Activated CD4-positive, alpha-beta T cell treated with anti-CD3 and anti-CD28 coated beads, Interleukin-2, Interleukin-4, amounts not matched to agents 100 ng/mL and 50 ng/mL, durations not matched to agents 16 hours and 8 hours (primary cell): ENCODE results near the gene SPAST.
A peak's percentile ranks its signal among the peaks of the same experiment; 100 is the strongest.
"Not testable (repeated sequence)": the region's sequence is repeated elsewhere in the genome, so short reads cannot be mapped to it uniquely, and the experiment has no call there.

Source experiments
- DNase-seq: peaks from one replicate; pipeline ENCODE4 v3.0.0-alpha.2; 2020; ENCODE audit warnings: low spot score

The SPAST gene

DNA sequence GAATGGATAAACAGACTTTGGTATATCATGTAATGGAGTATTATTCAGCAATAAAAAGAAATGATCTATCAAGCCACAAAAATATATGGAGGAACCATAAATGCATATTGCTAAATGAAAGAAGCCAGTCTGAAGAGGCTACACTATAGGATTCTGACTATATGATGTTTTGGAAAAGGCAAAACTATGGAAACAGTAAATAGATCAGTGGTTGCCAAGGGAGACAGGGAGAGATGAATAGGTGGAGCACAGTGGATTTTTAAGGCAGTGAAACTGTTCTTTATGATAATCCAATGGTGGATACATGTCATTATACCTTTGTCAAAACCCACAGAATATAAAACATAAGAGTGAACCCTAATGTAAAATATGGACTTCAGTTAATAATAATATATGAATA, 61.3 kb downstream of the SPAST start:
- no peak for DNase-seq

DNA sequence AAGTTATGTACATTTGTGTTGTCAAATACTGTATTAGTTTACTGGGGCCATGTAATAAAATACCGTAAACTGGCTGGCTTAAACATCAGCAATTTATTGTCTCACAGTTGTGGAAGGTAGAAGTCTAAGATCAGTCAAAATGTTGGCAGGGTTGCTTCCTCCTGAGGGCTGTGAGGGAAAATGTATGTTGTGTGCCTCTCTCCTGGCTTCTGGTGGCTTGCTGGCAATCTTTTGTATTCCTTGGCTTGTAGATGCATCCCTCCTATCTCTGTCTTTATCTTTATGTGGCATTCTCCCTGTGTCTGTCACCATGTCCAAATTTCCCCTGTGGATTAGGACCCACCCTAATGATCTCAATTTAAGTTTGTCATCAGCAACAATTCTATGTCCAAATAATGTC, 65.3 kb downstream of the SPAST start:
- DNase-seq = no peak

DNA sequence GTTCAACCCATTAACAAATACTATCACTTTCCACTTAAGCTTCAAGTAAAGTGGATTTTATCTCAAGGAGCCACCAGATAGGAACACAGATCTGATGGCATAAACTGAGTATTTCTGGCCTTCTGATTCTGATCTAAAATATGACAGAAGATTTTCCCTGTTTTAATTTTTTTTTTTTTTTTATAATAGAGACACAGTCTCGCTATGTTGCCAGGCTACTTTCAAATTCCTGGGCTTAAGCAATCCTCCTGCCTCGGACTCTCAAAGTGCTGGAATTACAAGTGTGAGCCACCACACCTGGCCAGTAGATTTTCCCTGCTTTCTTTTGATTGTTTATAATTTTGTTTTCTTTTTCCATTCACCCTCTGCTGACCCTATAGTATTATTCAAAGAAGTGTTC, 65.7 kb downstream of the SPAST start:
- no peak for DNase-seq

DNA sequence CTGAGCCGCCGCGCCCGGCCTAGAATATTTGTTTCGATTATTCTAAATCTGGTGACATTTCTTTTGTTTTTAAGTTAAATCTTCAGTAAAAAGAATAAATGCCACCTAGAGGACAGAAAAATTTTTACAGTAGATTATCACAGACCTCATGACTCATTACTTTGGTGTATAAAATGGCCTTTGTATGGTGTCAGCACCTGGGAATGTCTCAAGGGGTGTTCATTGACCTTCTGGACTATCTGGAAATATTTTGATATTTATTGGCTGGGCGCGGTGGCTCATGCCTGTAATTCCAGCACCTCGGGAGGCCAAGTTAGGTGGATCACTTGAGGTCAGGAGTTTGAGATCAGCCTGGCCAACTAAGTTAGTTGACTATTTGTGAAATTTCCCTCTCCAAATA, 72.1 kb downstream of the SPAST start:
- DNase-seq = peak; percentile 23

DNA sequence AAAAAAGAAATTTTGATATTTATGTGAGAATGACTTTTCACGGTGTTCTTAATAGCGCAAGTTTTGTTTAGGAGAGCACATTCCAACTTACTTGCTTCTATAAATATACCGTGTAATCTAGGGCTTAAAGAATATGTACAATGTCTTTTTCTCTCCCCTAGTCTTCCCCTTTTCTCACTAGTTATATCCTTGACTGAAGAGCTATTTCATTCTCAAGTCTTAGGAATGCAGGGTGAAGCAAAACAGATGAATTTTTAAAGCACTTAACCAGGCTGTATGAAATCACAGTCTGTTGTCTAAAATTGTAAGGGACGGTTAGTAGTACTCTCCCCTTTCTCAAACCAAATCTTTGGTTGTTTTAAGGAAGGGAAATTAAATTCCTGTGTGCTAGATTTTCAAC, 72.7 kb downstream of the SPAST start:
- DNase-seq = no peak

DNA sequence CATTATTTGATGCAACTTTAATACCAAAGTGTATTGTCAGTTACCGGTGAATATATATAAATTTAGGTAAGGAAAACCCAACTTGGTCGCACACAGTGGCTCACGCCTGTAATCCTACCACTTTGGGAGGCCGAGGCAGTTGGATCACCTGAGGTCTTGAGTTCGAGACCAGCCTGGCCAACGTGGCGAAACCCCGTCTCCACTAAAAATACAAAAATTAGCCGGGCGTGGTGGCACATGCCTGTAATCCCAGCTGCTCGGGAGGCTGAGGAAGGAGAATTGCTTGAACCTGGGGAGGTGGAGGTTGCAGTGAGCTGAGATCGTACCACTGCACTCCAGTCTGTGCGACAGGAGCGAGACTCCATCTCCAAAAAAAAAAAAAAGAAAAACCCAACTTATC, 88.2 kb downstream of the SPAST start:
- not testable (repeated sequence) for DNase-seq

DNA sequence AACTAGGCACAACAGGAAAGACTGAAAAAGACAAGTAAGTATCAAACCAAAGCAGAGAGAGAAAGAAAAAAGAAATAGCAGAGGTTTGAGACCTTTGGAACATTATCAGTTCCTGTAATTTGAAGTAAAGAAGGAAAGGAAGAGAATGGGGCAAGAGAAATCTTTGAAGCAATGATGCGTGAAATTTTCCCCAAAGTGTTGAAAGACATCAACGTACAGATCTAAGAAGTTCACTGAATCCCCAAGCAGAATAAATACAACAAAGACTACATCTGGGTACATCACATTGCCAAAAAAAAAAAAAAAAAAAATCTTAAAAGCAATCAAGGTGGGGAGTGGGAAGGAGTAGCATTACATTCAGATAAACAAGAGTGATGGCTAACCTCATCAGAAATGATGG, 96.3 kb downstream of the SPAST start:
- no peak for DNase-seq

DNA sequence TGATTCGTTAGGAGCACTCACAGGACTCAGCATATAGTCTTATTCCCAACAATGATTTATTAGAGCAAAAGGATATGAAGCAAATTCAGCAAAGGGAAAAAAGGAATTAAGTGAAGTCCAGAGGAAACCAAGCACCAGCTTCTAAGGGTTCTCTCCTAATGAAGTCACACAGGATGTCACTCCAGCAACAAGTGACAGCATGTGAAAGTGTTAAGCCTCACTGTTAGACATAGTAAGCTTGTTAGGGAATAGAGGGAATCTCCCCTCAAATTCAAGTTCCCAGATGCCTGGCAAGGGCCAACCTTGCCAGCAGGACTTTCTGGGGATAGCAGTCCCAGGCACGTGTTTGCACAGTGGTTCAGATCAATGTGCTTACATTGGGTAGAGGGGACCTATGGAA, 97.9 kb downstream of the SPAST start:
- no peak for DNase-seq

DNA sequence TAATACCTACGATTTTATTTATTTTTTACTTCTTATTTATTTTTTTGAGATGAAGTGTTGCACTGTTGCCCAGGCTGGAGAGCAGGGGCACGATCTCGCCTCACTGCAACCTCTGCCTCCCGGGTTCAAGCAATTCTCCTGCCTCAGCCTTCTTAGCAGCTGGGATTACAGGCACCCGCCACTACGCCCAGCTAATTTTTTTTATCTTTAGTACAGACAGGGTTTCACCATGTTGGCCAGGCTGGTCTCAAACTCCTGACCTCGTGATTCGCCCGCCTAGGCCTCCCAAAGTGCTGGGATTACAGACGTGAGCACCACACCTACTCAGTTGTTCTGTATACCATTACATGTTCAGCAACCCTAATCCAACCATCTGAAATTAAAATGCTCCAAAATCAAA, 100.9 kb downstream of the SPAST start:
- not testable (repeated sequence) for DNase-seq

DNA sequence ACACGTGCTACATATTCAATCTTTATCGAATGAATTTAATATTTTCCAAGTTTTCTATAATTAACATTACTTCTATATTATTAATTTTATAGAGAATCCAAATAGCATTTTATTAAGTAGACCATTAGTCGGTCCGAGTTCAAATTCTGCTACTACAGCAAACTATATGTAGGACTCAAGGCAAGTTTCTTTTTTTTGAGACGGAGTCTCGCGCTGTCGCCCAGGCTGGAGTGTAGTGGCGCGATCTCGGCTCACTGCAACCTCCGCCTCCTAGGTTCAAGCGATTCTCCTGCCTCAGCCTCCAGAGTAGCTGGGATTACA, 101.6 kb downstream of the SPAST start:
- DNase-seq = not testable (repeated sequence)

DNA sequence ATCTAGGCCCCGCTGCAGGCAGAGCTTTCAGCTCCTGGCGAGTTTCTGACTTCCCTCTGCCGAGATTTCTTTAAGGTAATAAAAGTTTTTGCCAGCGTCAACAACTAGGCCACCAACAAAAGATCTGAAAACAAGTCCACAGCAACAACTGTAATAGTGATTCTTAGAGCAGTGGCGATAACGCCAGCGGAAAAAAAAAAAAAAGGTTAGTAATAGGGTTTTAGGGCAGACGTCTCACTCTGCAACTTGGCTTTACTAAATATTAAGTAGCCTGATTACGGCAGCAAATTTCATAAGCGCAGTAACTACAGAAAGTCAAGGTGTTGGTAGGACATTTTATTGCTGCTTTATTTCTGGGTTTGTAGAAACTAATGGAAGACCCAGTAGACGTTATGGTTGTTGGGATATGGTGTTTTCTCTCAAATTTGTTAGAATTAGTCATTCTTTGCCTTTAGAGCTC, 102.8 kb downstream of the SPAST start:
- DNase-seq = no peak

DNA sequence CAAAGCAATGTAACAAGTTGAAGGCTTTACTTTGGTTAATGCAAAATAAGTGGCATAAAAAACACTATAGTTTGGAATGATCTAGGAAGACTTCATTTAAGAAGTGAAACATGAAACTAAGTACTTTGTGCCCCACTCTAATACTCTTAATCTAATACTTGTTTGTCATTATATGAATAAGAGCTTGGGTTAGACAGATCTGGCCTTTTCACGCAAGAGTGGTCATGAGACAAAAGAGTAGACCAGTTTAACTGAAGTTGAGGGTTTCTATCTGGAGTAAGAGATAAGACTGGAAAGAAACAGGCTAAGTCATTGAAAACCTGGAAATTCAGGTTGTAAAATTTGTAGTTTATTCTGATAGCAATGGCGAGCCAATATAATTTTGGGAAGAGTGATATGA, 105.2 kb downstream of the SPAST start:
- DNase-seq = peak; percentile 13

DNA sequence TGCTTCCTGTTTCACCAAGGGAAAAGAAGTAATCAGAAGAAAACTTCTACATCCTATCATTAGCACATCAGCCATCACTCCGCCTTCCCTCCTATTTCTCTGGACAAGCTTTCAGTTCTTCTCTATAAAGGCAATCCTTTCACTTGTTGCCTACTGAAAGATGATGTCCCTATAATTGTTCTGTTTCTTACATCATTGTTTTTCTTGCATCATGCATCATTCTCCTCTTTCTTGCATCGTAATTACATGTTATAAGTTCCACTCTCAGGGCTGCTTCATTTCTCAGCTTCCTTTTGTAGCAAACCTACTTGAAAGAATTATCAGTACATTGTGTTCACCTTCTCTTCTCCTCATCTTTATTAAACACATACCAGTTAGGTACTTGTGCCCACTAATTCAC, 109.5 kb downstream of the SPAST start:
- DNase-seq = no peak

DNA sequence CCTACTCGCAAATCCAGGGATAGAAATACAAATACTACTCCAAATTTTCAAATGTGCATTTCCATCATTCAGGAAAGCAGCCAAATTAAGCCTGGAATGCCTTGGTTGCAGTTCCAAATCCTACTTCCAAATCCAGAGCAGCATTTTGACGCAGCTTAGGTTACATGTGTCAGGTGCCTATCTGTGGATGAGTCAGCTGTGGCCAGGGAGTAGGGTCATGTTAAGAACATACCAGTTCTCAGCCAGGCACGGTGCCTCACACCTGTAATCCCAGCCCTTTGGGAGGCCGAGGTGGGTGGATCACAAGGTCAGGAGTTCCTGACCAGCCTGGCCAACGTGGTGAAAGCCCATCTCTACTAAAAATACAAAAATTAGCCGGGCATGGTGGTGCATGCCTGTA, 119.3 kb downstream of the SPAST start:
- DNase-seq = no peak

DNA sequence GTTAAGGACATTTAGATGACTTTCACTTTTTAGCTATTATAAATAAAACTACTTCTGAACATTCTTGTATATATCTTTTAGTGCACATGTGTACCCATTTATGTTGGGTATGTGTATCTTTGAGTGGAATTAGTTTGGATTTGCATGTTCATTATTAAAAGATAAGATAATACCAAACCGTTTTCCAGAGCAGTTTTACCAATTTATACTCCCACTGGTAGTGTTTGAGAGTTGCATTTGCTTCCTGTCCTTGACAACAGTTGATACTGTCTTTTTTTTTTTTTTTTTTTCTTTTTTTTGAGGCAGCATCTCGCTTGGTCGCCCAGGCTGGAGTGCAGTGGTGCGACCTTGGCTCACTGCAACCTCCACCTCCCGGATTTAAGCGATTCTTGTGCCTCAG, 125.7 kb downstream of the SPAST start:
- DNase-seq = no peak

DNA sequence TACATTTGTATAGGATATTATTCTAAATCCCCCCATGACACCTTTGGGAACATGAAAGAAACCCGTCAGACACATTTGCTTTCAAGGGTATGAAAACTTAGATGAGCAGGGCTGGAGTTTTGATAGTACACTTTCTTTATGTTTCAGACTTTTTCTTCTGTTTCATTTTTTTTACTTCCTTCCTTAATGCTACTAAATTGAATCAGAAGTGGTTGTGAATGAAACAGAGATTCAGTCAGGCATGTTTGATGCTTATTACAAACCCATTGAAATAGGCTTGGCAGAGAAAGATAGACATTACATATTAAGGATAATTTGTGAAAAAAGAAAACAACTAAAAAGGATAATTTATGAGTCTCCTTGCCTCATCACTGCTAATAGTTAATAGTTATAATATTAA, 129.1 kb downstream of the SPAST start:
- peak; percentile 21 for DNase-seq

DNA sequence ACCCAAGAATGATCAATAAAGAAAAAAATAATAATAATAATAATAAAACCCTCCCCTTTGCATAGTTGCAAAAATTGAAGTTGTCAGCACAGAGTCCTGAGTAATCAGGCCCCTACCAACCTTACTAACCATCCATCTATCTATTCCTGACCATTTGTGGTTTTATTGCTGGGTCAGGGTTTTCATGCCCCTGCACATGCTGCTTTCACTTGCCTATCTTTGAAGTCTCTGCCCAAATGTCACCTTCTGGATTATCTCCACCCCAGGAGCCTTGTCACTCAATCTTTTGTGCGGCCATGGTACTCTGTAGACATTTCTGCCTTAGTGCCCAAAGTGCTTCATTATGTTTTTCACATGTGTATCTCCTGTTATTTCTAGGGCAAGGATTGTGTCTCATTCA, 137.5 kb downstream of the SPAST start:
- DNase-seq = no peak

DNA sequence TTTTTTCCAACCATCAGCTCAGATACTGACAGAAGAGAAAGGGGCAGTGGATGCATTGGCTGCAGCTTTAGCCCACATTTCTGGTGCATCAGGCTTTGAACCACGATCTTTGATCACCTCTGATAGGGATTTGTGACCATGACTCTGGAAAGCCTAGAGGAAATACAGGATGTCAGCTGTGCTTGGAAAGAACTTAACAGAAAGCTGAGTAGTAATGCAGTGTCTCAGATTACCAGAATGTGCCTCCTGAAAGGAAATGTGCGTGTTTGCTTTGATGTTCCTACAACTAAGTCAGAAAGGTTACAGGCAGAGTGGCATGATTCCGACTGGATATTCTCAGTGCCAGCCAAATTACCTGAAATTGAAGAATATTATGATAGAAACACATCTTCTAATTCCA, 140.1 kb downstream of the SPAST start:
- not testable (repeated sequence) for DNase-seq
